ENCODE results near the gene CALN1. TPM values are rescaled to one million over a fixed set of nuclear protein-coding genes. Genes with fewer than 3 reads are reported as not detected.

The CALN1 gene
- total and polyA plus RNA-seq, 2 of the 8 experiments (the other 6 are each of a cell fraction or from before 2014, with no cell fraction given) = 6.4 to 15.2 TPM

DNA sequence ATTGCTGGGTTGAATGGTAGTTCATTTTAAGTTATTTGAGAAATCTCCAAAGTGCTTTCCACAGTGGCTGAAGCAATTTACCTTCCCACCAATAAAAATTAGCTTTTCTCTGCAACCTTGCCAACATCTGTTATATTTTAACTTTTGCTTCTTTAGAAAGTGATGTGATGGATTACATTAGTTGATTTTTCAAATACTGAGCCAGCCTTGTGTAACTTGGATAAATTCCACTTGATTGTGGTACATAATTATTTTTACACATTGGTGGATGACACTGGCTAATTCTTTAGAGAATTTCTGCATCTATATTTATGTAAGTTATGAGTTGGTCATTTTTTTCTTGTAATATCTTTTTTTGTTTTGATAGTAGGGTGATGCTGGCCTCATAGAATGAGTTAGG is 646.1 kb downstream of the CALN1 start:
- Histone ChIP-seq H3K56ac (replicated peaks; ENCODE audit: insufficient read length, low read depth, low read length) (no peak overlapping the region), H3K9me3 (ENCODE audit: insufficient read depth in 2 of 2, low read depth in 1 of 2, low read length in 1 of 2) (peaks cover 0 to 6% of the 10 kb centered on the region in 2 experiments; a peak in 1 of 4 replicates), H3K23ac (ENCODE audit: insufficient read length) (no peak overlapping the region), H3K9ac (replicated peaks in 1 of 4; ENCODE audit: extremely low read depth in 1 of 4, low read depth in 3 of 4, low read length in 3 of 4) (no peak overlapping the region), H3K4me1 (replicated peaks in 1 of 4; ENCODE audit: control insufficient read depth in 3 of 4, insufficient read depth in 4 of 4, low read length in 3 of 4) (no peaks in the 10 kb centered on the region), H3K4me2 (ENCODE audit: insufficient read depth in 1 of 2, low read depth in 2 of 2, low read length in 2 of 2) (no peak overlapping the region), H4K8ac (ENCODE audit: extremely low read depth, insufficient read depth, low read length) (no peak overlapping the region), H3K23me2 (ENCODE audit: low read depth, low read length) (no peaks in the 10 kb centered on the region), H3K4ac (replicated peaks; ENCODE audit: insufficient read length, low read depth, low read length) (no peak overlapping the region), H2AK5ac (ENCODE audit: low read depth, low read length) (no peak overlapping the region), H2BK120ac (replicated peaks; ENCODE audit: low read depth, low read length) (no peak overlapping the region), H3K4me3 (ENCODE audit: extremely low read depth in 1 of 4, insufficient read depth in 2 of 4, low read depth in 3 of 4, low read length in 4 of 4) (no peak overlapping the region), H3K27me3 (replicated peaks in 1 of 4; ENCODE audit: control insufficient read depth in 3 of 4, extremely low read depth in 1 of 4, insufficient read depth in 3 of 4, low read length in 3 of 4) (no peaks in the 10 kb centered on the region), H3K79me2 (ENCODE audit: control insufficient read depth in 1 of 2, insufficient read depth in 2 of 2, low read length in 2 of 2) (no peaks in the 10 kb centered on the region), H4K20me1 (replicated peaks in 1 of 2; ENCODE audit: control insufficient read depth in 1 of 2, insufficient read depth in 2 of 2, low read length in 2 of 2) (no peaks in the 10 kb centered on the region), H3K36me3 (ENCODE audit: control insufficient read depth in 2 of 4, insufficient read depth in 4 of 4, low read length in 3 of 4) (no peaks in the 10 kb centered on the region), H2BK5ac (ENCODE audit: low read depth, low read length) (no peak overlapping the region), H2BK20ac (ENCODE audit: low read length) (no peak overlapping the region), H2BK12ac (ENCODE audit: low read depth, low read length) (no peak overlapping the region), H2AFZ (ENCODE audit: low read length) (no peak overlapping the region), H3K27ac (ENCODE audit: low read depth, low read length) (no peak overlapping the region), H4K91ac (replicated peaks; ENCODE audit: insufficient read length, low read length) (no peak overlapping the region), H3K18ac (ENCODE audit: extremely low read depth, low read length) (no peak overlapping the region), H3K79me1 (ENCODE audit: low read depth, low read length) (no peaks in the 10 kb centered on the region), H4K5ac (ENCODE audit: insufficient read length, low read depth, low read length) (no peak overlapping the region), H3K14ac (ENCODE audit: insufficient read length) (no peak overlapping the region), H2BK15ac (ENCODE audit: low read length) (no peak overlapping the region)
- POLR2A ChIA-PET (ENCODE audit: partially characterized antibody) = no interaction called here
- CTCF ChIA-PET (ENCODE audit: partially characterized antibody) = no interaction called here
- FAIRE-seq = no peak
- DNase-seq (ENCODE audit: low read depth in 1 of 2, low spot score in 2 of 2) = no peak
- TF ChIP-seq, protein P1, sequence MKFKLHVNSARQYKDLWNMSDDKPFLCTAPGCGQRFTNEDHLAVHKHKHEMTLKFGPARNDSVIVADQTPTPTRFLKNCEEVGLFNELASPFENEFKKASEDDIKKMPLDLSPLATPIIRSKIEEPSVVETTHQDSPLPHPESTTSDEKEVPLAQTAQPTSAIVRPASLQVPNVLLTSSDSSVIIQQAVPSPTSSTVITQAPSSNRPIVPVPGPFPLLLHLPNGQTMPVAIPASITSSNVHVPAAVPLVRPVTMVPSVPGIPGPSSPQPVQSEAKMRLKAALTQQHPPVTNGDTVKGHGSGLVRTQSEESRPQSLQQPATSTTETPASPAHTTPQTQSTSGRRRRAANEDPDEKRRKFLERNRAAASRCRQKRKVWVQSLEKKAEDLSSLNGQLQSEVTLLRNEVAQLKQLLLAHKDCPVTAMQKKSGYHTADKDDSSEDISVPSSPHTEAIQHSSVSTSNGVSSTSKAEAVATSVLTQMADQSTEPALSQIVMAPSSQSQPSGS (IDR thresholded peaks at IDR 0.05; ENCODE audit: low read length) = no peak
- TF ChIP-seq TAF1 (IDR thresholded peaks at IDR 0.05; ENCODE audit: low read depth, low read length) (no peak), HDAC2 (IDR thresholded peaks at IDR 0.05; ENCODE audit: borderline replicate concordance in 1 of 2, low read depth in 2 of 2, low read length in 2 of 2) (no peak), GABPA (IDR thresholded peaks at IDR 0.05; ENCODE audit: borderline replicate concordance, insufficient read depth, low read length) (no peak), SIN3A (conservative IDR thresholded peaks at IDR 0.05 in 1 of 2, IDR thresholded peaks at IDR 0.05 in 1 of 2; ENCODE audit: low read depth in 1 of 2, low read length in 2 of 2) (no peak), PHF8 (conservative IDR thresholded peaks at IDR 0.05; ENCODE audit: low read depth, low read length) (no peak), BACH1 (IDR thresholded peaks at IDR 0.05; ENCODE audit: low read length) (no peak), NANOG (IDR thresholded peaks at IDR 0.05; ENCODE audit: insufficient read depth, low read depth, low read length, poor library complexity, severe bottlenecking) (no peak), RBBP5 (IDR thresholded peaks at IDR 0.05; ENCODE audit: borderline replicate concordance, low read depth, low read length) (no peak), GTF2F1 (IDR thresholded peaks at IDR 0.05; ENCODE audit: borderline replicate concordance, low read depth, low read length) (no peak), SP2 (IDR thresholded peaks at IDR 0.05; ENCODE audit: low read length) (no peak), BRCA1 (IDR thresholded peaks at IDR 0.05; ENCODE audit: low read depth, low read length) (no peak), FOSL1 (IDR thresholded peaks at IDR 0.05; ENCODE audit: insufficient read depth, low read depth, low read length) (no peak), EGR1 (IDR thresholded peaks at IDR 0.05; ENCODE audit: borderline replicate concordance, low read depth, low read length) (no peak)

Data from H1 (cell line).